DOHH2 (cell line): Measurements from ENCODE around the gene AFDN.

Experiments
- EZH2phosphoT487 ChIP-seq: fragments of 200-600 bp; sonication (generic); IDR thresholded peaks from 2 replicates; pipeline ENCODE4 v1.6.1; 2017; ENCODE audit warnings: borderline replicate concordance, mild to moderate bottlenecking, antibody characterized with exemption, low read length, moderate library complexity, mixed read lengths
- TF ChIP-seq, protein P1 (sequence below): fragments of 200-600 bp; sonication (generic); IDR thresholded peaks from one replicate; pipeline ENCODE4 v1.5.1; 2014; ENCODE audit warnings: antibody characterized with exemption, mild to moderate bottlenecking, low read depth, low read length; ENCODE audit not compliant: poor library complexity, severe bottlenecking

DNA sequence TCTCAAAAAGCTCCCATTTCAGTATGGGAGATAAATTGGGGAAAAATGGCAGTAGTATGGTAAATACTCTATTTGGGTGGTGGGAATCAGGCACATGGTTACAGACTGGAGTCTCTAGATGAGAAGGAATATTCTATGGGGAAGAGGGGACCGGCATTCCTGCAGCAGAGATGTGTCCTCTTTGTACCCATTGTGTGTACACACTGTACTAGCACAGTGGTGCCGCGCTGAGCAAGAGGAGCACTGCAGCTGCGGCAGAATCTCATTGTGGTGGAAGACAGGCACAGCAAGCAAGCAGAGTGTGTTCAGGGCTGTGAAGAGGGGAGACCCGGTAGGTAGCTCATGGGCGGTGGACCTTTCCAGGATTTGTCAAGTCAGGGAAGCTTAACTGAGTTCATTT, 13.0 kb downstream of the AFDN start:
- TF ChIP-seq, protein P1, sequence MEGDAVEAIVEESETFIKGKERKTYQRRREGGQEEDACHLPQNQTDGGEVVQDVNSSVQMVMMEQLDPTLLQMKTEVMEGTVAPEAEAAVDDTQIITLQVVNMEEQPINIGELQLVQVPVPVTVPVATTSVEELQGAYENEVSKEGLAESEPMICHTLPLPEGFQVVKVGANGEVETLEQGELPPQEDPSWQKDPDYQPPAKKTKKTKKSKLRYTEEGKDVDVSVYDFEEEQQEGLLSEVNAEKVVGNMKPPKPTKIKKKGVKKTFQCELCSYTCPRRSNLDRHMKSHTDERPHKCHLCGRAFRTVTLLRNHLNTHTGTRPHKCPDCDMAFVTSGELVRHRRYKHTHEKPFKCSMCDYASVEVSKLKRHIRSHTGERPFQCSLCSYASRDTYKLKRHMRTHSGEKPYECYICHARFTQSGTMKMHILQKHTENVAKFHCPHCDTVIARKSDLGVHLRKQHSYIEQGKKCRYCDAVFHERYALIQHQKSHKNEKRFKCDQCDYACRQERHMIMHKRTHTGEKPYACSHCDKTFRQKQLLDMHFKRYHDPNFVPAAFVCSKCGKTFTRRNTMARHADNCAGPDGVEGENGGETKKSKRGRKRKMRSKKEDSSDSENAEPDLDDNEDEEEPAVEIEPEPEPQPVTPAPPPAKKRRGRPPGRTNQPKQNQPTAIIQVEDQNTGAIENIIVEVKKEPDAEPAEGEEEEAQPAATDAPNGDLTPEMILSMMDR: no peak
- no peak for TF ChIP-seq EZH2phosphoT487
